ENCODE results near the gene AURKAIP1. TPM values are rescaled to one million over a fixed set of nuclear protein-coding genes. Genes with fewer than 3 reads are reported as not detected.

The AURKAIP1 gene
- total RNA-seq, 2 donors from 2014 or later: 155 to 159 TPM

GRCh38 chr1:1359664-1360468, 15.1 kb downstream of the AURKAIP1 start:
- peaks cover 0 to 62% of the 10 kb centered on the region in 2 donors for H3K4me1 ChIP-seq
- H3K27ac ChIP-seq: peak overlapping the region; percentile 77 to 88
- no peak for DNase-seq (ENCODE audit: low spot score)
- no peaks in the 10 kb centered on the region for H3K9me3 ChIP-seq
- no peak for TF ChIP-seq CTCF (IDR thresholded peaks at IDR 0.05)
- no peaks in the 10 kb centered on the region for H3K36me3 ChIP-seq
- H3K4me3 ChIP-seq: peak overlapping the region in 1 of 2 donors; percentile 55
- peaks cover 0 to 5% of the 10 kb centered on the region in 2 donors for H3K27me3 ChIP-seq

DNA sequence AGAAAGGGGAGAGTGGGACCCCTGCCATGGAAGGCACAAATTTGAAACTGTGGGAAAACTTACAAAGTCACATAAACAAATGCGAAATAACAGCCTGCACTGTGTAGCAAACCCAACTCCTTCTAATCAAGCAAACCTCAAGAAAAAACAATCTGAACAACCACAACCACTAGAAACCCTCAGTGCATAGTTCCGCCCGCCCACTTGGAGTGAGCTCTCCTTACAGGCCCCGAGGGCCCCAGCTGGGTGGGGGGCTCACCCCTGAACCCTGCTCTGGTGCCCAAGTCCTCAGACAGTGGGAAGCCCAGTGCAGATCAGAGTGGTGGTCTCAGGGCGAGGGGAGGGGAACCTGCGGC, 15.7 kb downstream of the AURKAIP1 start:
- H3K36me3 ChIP-seq: peaks cover 4% of the 10 kb centered on the region
- no peaks in the 10 kb centered on the region for H3K9me3 ChIP-seq
- H3K4me3 ChIP-seq: peak overlapping the region in 1 of 2 donors; percentile 55
- no peak for DNase-seq (ENCODE audit: low spot score)
- TF ChIP-seq CTCF (IDR thresholded peaks at IDR 0.05): no peak
- H3K4me1 ChIP-seq: peaks cover 0 to 67% of the 10 kb centered on the region in 2 donors
- H3K27me3 ChIP-seq: peaks cover 1 to 11% of the 10 kb centered on the region in 2 donors
- peak overlapping the region; percentile 77 to 88 for H3K27ac ChIP-seq

DNA sequence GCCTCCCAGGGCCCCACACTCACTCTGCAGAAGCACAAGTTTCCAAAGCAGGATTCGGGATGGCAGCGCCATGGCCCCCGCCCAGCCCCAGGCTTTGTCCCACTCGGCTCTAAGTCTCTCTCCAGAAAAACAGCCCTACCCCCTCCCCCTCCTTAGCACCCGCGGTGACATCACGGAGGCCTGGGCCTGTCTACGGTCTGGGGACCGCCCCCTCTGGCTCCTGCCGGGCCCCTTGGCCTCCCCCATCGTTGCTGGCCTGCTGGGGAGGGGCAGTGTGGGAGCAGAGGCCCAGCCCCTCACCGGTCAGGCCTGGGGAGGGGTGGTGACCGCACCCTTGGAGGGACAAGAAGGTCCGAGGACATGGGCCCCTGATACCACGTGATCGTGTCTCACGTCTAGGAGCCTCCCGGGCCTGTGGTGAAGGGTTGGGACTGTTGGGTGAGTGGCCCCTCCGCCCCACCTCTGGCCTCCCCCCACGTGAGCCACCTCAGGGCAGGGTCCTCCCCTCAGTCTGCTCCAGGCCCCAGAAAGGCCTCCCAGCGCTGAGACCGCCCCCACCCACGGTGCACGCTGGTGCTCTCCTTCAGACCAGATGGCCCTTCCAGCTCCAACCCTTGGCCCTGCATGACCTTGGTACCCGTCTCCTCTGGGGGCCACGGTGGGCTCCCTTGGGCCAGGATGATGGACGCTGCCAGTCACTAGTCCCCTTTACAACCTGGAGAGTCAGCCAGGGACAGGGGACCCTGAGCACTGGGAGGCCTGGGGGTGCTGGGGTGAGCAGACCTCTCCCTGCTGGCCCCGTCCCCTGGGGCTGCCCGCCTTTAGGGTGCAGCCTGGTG, 16.4 kb downstream of the AURKAIP1 start, which contains the start of gene MXRA8:
TSS of gene MXRA8 (minus strand) at position 123 of the 839 bp plus-strand sequence. CDS start at position 72, 51 bp downstream.
- Histone ChIP-seq H3K4me1 (peaks cover 0 to 74% of the 10 kb centered on the region in 2 donors), H3K27ac (peak within 1 kb of the TSS; percentile 77 to 88), H3K4me3 (peak within 1 kb of the TSS; percentile 42 to 55), H3K36me3 (peaks cover 8% of the 10 kb centered on the region), H3K9me3 (no peaks in the 10 kb centered on the region), H3K27me3 (peaks cover 6 to 17% of the 10 kb centered on the region in 2 donors)
- TF ChIP-seq CTCF (IDR thresholded peaks at IDR 0.05): no peak
- peak; percentile 86 for DNase-seq (ENCODE audit: low spot score)

DNA sequence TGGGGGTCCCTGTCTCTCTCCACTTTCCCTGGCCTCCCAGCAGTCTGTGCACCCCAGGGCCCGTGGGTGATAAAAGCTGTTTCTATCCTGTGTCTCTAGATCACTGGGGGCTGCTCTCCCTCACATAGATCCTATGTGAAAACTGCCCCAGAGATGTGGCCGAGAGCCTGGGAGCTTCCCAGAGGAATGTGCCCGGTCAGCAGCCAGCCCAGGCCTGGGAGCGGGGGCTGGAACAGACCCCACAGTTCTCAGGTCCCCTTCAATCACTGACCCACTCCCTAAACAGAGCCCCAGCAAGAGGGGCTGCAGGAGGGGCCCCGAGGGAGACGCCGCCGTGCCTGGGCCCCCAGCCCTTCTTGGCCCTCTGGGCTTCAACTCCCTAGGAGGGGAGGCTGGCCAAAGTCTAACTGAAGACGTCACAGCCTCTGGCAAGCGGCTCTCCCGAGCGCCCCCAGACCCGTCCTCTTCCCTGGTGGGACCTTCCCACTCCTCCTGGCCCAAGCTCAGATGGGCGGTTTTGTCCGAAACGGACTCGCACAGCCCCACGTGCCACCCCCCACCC, 17.1 kb downstream of the AURKAIP1 start:
- Histone ChIP-seq H3K9me3 (no peaks in the 10 kb centered on the region), H3K4me1 (peaks cover 0 to 81% of the 10 kb centered on the region in 2 donors), H3K27me3 (peaks cover 6 to 19% of the 10 kb centered on the region in 2 donors), H3K27ac (peak overlapping the region; percentile 77 to 88), H3K36me3 (peaks cover 8% of the 10 kb centered on the region), H3K4me3 (peak overlapping the region; percentile 42 to 55)
- no peak for TF ChIP-seq CTCF (IDR thresholded peaks at IDR 0.05)
- no peak for DNase-seq (ENCODE audit: low spot score)

GRCh38 chr1:1356796-1357401, 18.1 kb downstream of the AURKAIP1 start:
- Histone ChIP-seq H3K36me3 (peaks cover 8% of the 10 kb centered on the region), H3K4me1 (peaks cover 0 to 88% of the 10 kb centered on the region in 2 donors), H3K27me3 (peaks cover 6 to 19% of the 10 kb centered on the region in 2 donors), H3K9me3 (no peaks in the 10 kb centered on the region), H3K27ac (peak overlapping the region; percentile 77 to 88), H3K4me3 (peak overlapping the region; percentile 42 to 55)
- DNase-seq (ENCODE audit: low spot score): no peak
- no peak for TF ChIP-seq CTCF (IDR thresholded peaks at IDR 0.05)

Data from right atrium auricular region (tissue), 2 donors.